H1 (cell line): ENCODE results near the gene PSME2. TPM values are rescaled to one million over a fixed set of nuclear protein-coding genes. Genes with fewer than 3 reads are reported as not detected.

ENCODE experiments used
- CTCF ChIA-PET: fragments of 300-600 bp; sonication (Branson Sonifier 250); formaldehyde crosslinking; loops from one replicate; lab custom pipeline; 2021; ENCODE audit not compliant: partially characterized antibody; lab: Charles Lee
- POLR2A ChIA-PET: fragments of 300-600 bp; sonication (Branson Sonifier 250); formaldehyde crosslinking; loops from one replicate; lab custom pipeline; 2021; ENCODE audit warnings: inconsistent platforms; ENCODE audit not compliant: partially characterized antibody; lab: Charles Lee
- DNase-seq, 2 experiments: peaks; one replicate each; pipeline versions ENCODE4 v3.0.0 to v3.0.0-alpha.2; 2010 to 2022; ENCODE audit warnings: low spot score in 2 of 2, low read depth in 1 of 2, mixed read lengths in 1 of 2
- FAIRE-seq: peaks from 2 replicates; lab custom pipeline; 2011; peaks lifted over from hg19 to GRCh38; lab: Jason Lieb, UNC
- H2AFZ ChIP-seq: 2 replicates; pipeline ENCODE4 v1.8.1; 2012; ENCODE audit warnings: low read length, inconsistent platforms
- H2AK5ac ChIP-seq: 2 replicates; pipeline ENCODE4 v1.6.1; 2013; ENCODE audit warnings: low read depth, low read length
- H2BK120ac ChIP-seq: replicated peaks from 2 replicates; pipeline ENCODE3; 2013; ENCODE audit warnings: low read depth, low read length, inconsistent platforms
- H2BK12ac ChIP-seq: 2 replicates; pipeline ENCODE4 v1.6.1; 2013; ENCODE audit warnings: low read depth, low read length
- H2BK15ac ChIP-seq: 2 replicates; pipeline ENCODE4 v1.6.1; 2013; ENCODE audit warnings: low read length
- H2BK20ac ChIP-seq: 2 replicates; pipeline ENCODE4 v1.6.1; 2013; ENCODE audit warnings: low read length
- H2BK5ac ChIP-seq: 2 replicates; pipeline ENCODE4 v1.6.1; 2013; ENCODE audit warnings: low read depth, low read length
- H3K14ac ChIP-seq: 2 replicates; pipeline ENCODE4 v1.6.1; 2013; ENCODE audit warnings: inconsistent platforms; ENCODE audit not compliant: insufficient read length
- H3K18ac ChIP-seq: 2 replicates; pipeline ENCODE4 v1.6.1; 2013; ENCODE audit warnings: low read length; ENCODE audit errors: extremely low read depth
- H3K23ac ChIP-seq: 2 replicates; pipeline ENCODE4 v1.6.1; 2013; ENCODE audit warnings: inconsistent platforms; ENCODE audit not compliant: insufficient read length
- H3K23me2 ChIP-seq: 2 replicates; pipeline ENCODE4 v1.6.1; 2013; ENCODE audit warnings: low read depth, low read length
- H3K27ac ChIP-seq: 2 replicates; pipeline ENCODE4 v1.6.1; 2011; ENCODE audit warnings: low read depth, low read length, inconsistent platforms
- H3K27me3 ChIP-seq, 4 experiments: replicated peaks in 1 of 4; 1 replicate in 1 of 4; 2 replicates in 3 of 4; pipeline versions ENCODE4 v1.6.1 to v1.8.1; 2011 to 2013; ENCODE audit warnings: low read length in 3 of 4, mild to moderate bottlenecking in 3 of 4, inconsistent platforms in 2 of 4, mixed read lengths in 2 of 4, moderate library complexity in 1 of 4; ENCODE audit not compliant: control insufficient read depth in 3 of 4, insufficient read depth in 3 of 4; ENCODE audit errors: extremely low read depth in 1 of 4
- H3K36me3 ChIP-seq, 4 experiments: 2 replicates each; pipeline versions ENCODE4 v1.6.1 to v1.8.1; 2011 to 2013; ENCODE audit warnings: mild to moderate bottlenecking in 4 of 4, low read length in 3 of 4, moderate library complexity in 2 of 4, control low read depth in 1 of 4, inconsistent platforms in 1 of 4; ENCODE audit not compliant: insufficient read depth in 4 of 4, control insufficient read depth in 2 of 4
- H3K4ac ChIP-seq: replicated peaks from 2 replicates; pipeline ENCODE3; 2013; ENCODE audit warnings: low read length, low read depth, mixed read lengths, inconsistent platforms; ENCODE audit not compliant: insufficient read length
- H3K4me1 ChIP-seq, 4 experiments: replicated peaks in 1 of 4; 1 replicate in 1 of 4; 2 replicates in 3 of 4; pipeline versions ENCODE4 v1.6.1 to v1.8.1; 2011 to 2013; ENCODE audit warnings: low read length in 3 of 4, inconsistent platforms in 2 of 4, mixed read lengths in 1 of 4; ENCODE audit not compliant: insufficient read depth in 4 of 4, control insufficient read depth in 3 of 4
- H3K4me2 ChIP-seq, 2 experiments: 2 replicates each; pipeline versions ENCODE4 v1.6.1 to v1.8.1; 2011 to 2013; ENCODE audit warnings: low read depth in 2 of 2, low read length in 2 of 2, control low read depth in 1 of 2, inconsistent platforms in 1 of 2, mild to moderate bottlenecking in 1 of 2; ENCODE audit not compliant: insufficient read depth in 1 of 2
- H3K4me3 ChIP-seq, 4 experiments: fragments of 200-600, 300-600 bp in 1 of 4; sonication (generic), shearing (Covaris generic), sonication (Bioruptor Twin) in 1 of 4; 2 replicates each; pipeline versions ENCODE4 v1.5.1 to v1.8.1; 2011 to 2016; ENCODE audit warnings: low read length in 4 of 4, low read depth in 3 of 4, control low read depth in 2 of 4, inconsistent platforms in 2 of 4, mild to moderate bottlenecking in 2 of 4, mixed read lengths in 1 of 4, moderate library complexity in 1 of 4; ENCODE audit not compliant: insufficient read depth in 2 of 4; ENCODE audit errors: extremely low read depth in 1 of 4
- H3K56ac ChIP-seq: replicated peaks from 2 replicates; pipeline ENCODE3; 2013; ENCODE audit warnings: low read depth, mild to moderate bottlenecking, mixed read lengths, low read length, inconsistent platforms; ENCODE audit not compliant: insufficient read length
- H3K79me1 ChIP-seq: 2 replicates; pipeline ENCODE4 v1.6.1; 2013; ENCODE audit warnings: low read depth, low read length, control low read depth
- H3K79me2 ChIP-seq, 2 experiments: 2 replicates each; pipeline versions ENCODE4 v1.6.1 to v1.8.1; 2012 to 2013; ENCODE audit warnings: low read length in 2 of 2, mild to moderate bottlenecking in 2 of 2, inconsistent platforms in 1 of 2; ENCODE audit not compliant: insufficient read depth in 2 of 2, control insufficient read depth in 1 of 2
- H3K9ac ChIP-seq, 4 experiments: replicated peaks in 1 of 4; 1 replicate in 1 of 4; 2 replicates in 3 of 4; pipeline versions ENCODE4 v1.6.1 to v1.8.1; 2011 to 2013; ENCODE audit warnings: low read depth in 3 of 4, low read length in 3 of 4, control low read depth in 2 of 4, mild to moderate bottlenecking in 2 of 4, moderate library complexity in 2 of 4, inconsistent platforms in 1 of 4; ENCODE audit errors: extremely low read depth in 1 of 4
- H3K9me3 ChIP-seq, 2 experiments: 2 replicates each; pipeline versions ENCODE4 v1.6.1 to v1.8.1; 2012 to 2013; ENCODE audit warnings: mild to moderate bottlenecking in 2 of 2, moderate library complexity in 2 of 2, control low read depth in 1 of 2, inconsistent platforms in 1 of 2, low read depth in 1 of 2, low read length in 1 of 2, mixed read lengths in 1 of 2; ENCODE audit not compliant: insufficient read depth in 2 of 2
- H4K20me1 ChIP-seq, 2 experiments: replicated peaks in 1 of 2; 2 replicates each; pipeline versions ENCODE3 to v1.8.1; 2011 to 2013; ENCODE audit warnings: inconsistent platforms in 2 of 2, low read length in 2 of 2, mild to moderate bottlenecking in 1 of 2; ENCODE audit not compliant: insufficient read depth in 2 of 2, control insufficient read depth in 1 of 2
- H4K5ac ChIP-seq: 2 replicates; pipeline ENCODE4 v1.6.1; 2013; ENCODE audit warnings: low read length, low read depth, mixed read lengths, inconsistent platforms; ENCODE audit not compliant: insufficient read length
- H4K8ac ChIP-seq: 2 replicates; pipeline ENCODE4 v1.8.0; 2013; ENCODE audit warnings: mild to moderate bottlenecking, moderate library complexity, low read length, inconsistent platforms; ENCODE audit not compliant: insufficient read depth; ENCODE audit errors: extremely low read depth
- H4K91ac ChIP-seq: replicated peaks from 2 replicates; pipeline ENCODE3; 2013; ENCODE audit warnings: low read length, mixed read lengths, inconsistent platforms; ENCODE audit not compliant: insufficient read length
- CTBP2 ChIP-seq: IDR thresholded peaks from 2 replicates; pipeline ENCODE4 v1.7.0; 2011; ENCODE audit warnings: borderline replicate concordance, mild to moderate bottlenecking, moderate library complexity, mixed read lengths, low read length; ENCODE audit not compliant: insufficient read depth, insufficient read length
- HDAC2 ChIP-seq, 2 experiments: fragments of 300-600 bp in 1 of 2; sonication (generic) in 1 of 2; IDR thresholded peaks; 2 replicates each; pipeline ENCODE4 v1.6.1; 2011 to 2012; ENCODE audit warnings: low read depth in 2 of 2, low read length in 2 of 2, mild to moderate bottlenecking in 2 of 2, moderate library complexity in 2 of 2, borderline replicate concordance in 1 of 2, inconsistent platforms in 1 of 2
- KDM4A ChIP-seq: IDR thresholded peaks from one replicate; pipeline ENCODE4 v1.7.1; 2012; ENCODE audit warnings: low read depth, mild to moderate bottlenecking, moderate library complexity, low read length, inconsistent platforms; ENCODE audit not compliant: severe bottlenecking
- KDM5A ChIP-seq: fragments of 200-600 bp; IDR thresholded peaks from 2 replicates; pipeline ENCODE4 v1.7.1; 2012; ENCODE audit warnings: mild to moderate bottlenecking, low read length, inconsistent platforms, mixed read lengths
- MAFK ChIP-seq: IDR thresholded peaks from 2 replicates; pipeline ENCODE4 v1.6.1; 2012; ENCODE audit warnings: low read depth, mild to moderate bottlenecking, improper control_type of control experiment, low read length
- NRF1 ChIP-seq: IDR thresholded peaks from 2 replicates; pipeline ENCODE4 v1.6.1; 2011; ENCODE audit warnings: mild to moderate bottlenecking, low read depth, low read length, improper control_type of control experiment
- WGBS, 2 experiments: shearing (Covaris generic) in 1 of 2; methylation state at CpG; one replicate each; pipeline versions ENCODE4 v1.1.6 to v1.1.7; 2013 to 2015; ENCODE audit warnings: low lambda C conversion rate in 2 of 2, mixed read lengths in 2 of 2, inconsistent platforms in 1 of 2, low coverage in 1 of 2, missing lambda C conversion rate in 1 of 2; ENCODE audit not compliant: insufficient replicate concordance in 2 of 2, insufficient coverage in 1 of 2, insufficient read length in 1 of 2; ENCODE audit errors: extremely low coverage in 1 of 2, missing lambda C conversion rate in 1 of 2; 5-methylcytosine and 5-hydroxymethylcytosine counted together
- polyA plus RNA-seq, 7 experiments: library from polyadenylated mRNA; depleted of rRNA in 3 of 7; stranded (reverse) in 5 of 7; unstranded in 2 of 7; fragments of >200 nt in 5 of 7; fragments of 200-250 nt in 2 of 7; gene quantifications; 1 replicate in 5 of 7; 2 replicates in 1 of 7; 4 replicates in 1 of 7; pipeline versions ENCODE4 v1.2.1 to v1.2.3, GENCODE V29; 2011 to 2013; ENCODE audit warnings: missing spikeins in 2 of 7, mixed read lengths in 2 of 7
- total RNA-seq: library from RNA; stranded (reverse); fragmentation: NEBNext Ultra II Directional; extraction: Animal tissue kit (Norgen Biotek cat#: 25700); gene quantifications from 2 replicates; pipeline ENCODE4 v1.2.1, GENCODE V29; 2021
- TF ChIP-seq, protein P1 (sequence below): IDR thresholded peaks from 2 replicates; pipeline ENCODE4 v1.6.1; 2011; ENCODE audit warnings: low read depth, mild to moderate bottlenecking, low read length; ENCODE audit not compliant: insufficient read depth
- TF ChIP-seq, protein P2 (sequence below): IDR thresholded peaks from 2 replicates; pipeline ENCODE4 v1.6.1; 2011; ENCODE audit warnings: low read length, improper control_type of control experiment

PSME2 gene
- total and polyA plus RNA-seq, 2 of the 8 experiments (the other 6 are each of a cell fraction or from before 2014, with no cell fraction given): 71.8 to 111 TPM

- peaks cover 4 to 8% of the 10 kb centered on the region in 2 experiments for H4K20me1 ChIP-seq
- no peak overlapping the region for H4K91ac ChIP-seq
- no peaks in the 10 kb centered on the region for H3K27me3 ChIP-seq
- no peak overlapping the region for H4K5ac ChIP-seq
- H3K4me2 ChIP-seq: no peak overlapping the region
- no peak overlapping the region for H3K18ac ChIP-seq
- no peak overlapping the region for H2BK20ac ChIP-seq
- no peak overlapping the region for H3K56ac ChIP-seq
- no peaks in the 10 kb centered on the region for H3K23me2 ChIP-seq
- H3K4me1 ChIP-seq: no peaks in the 10 kb centered on the region
- ChIA-PET CTCF (interaction anchor here (0.7 to 12.2 kb wide), 7 partner anchors 9 to 58 kb away, joined by 3 to 160 read pairs (median 6); partner anchors contain the start of genes IRF9 and PCK2), POLR2A (interaction anchor here (0.6 to 23.9 kb wide), 17 partner anchors 8 to 588 kb away, joined by 3 to 626 read pairs (median 8); partner anchors contain the start of genes CPNE6, DCAF11, EMC9 and IRF9)
- H3K14ac ChIP-seq: no peak overlapping the region
- no peak overlapping the region for H2BK15ac ChIP-seq
- no peak overlapping the region for H3K4me3 ChIP-seq
- H3K4ac ChIP-seq: no peak overlapping the region
- no peak overlapping the region for H2BK12ac ChIP-seq
- no peak overlapping the region for H2BK5ac ChIP-seq
- no peak overlapping the region for H2BK120ac ChIP-seq
- H3K9ac ChIP-seq: no peak overlapping the region
- no peak overlapping the region for H3K23ac ChIP-seq
- H2AK5ac ChIP-seq: no peak overlapping the region
- WGBS, 2 experiments: 98% methylated on average over 7 of the region's 7 CpGs; no CpG with 5 or more reads in 1 of the 2 experiments
- no peak for TF ChIP-seq HDAC2 (IDR thresholded peaks at IDR 0.05; ENCODE audit: borderline replicate concordance in 1 of 2, low read depth in 2 of 2, low read length in 2 of 2)
- no peak for TF ChIP-seq NRF1
- TF ChIP-seq CTBP2: no peak
- TF ChIP-seq, protein P1, sequence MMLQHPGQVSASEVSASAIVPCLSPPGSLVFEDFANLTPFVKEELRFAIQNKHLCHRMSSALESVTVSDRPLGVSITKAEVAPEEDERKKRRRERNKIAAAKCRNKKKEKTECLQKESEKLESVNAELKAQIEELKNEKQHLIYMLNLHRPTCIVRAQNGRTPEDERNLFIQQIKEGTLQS: no peak
- TF ChIP-seq, protein P2, sequence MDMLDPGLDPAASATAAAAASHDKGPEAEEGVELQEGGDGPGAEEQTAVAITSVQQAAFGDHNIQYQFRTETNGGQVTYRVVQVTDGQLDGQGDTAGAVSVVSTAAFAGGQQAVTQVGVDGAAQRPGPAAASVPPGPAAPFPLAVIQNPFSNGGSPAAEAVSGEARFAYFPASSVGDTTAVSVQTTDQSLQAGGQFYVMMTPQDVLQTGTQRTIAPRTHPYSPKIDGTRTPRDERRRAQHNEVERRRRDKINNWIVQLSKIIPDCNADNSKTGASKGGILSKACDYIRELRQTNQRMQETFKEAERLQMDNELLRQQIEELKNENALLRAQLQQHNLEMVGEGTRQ: no peak
- TF ChIP-seq KDM4A: no peak
- TF ChIP-seq KDM5A: no peak
- no peak for TF ChIP-seq MAFK
- H3K79me1 ChIP-seq: no peaks in the 10 kb centered on the region
- H4K8ac ChIP-seq: peak overlapping the region; percentile 18; the same call in 1 of the 2 replicates
- H3K27ac ChIP-seq: no peak overlapping the region
- FAIRE-seq: no peak
- H3K36me3 ChIP-seq: peaks cover 9 to 69% (median 47%) of the 10 kb centered on the region in 4 experiments; a peak in 7 of 8 replicates
- no peak for DNase-seq
- H2AFZ ChIP-seq: no peak overlapping the region
- peaks cover 7% of the 10 kb centered on the region in 2 experiments; a peak in 3 of 4 replicates for H3K9me3 ChIP-seq
- H3K79me2 ChIP-seq: no peaks in the 10 kb centered on the region
Observed at GRCh38 chr14:24102357-24103048, 43.9 kb downstream of the PSME2 start.
